GM12878 (cell line): ENCODE results near the gene MYMX. TPM values are rescaled to one million over a fixed set of nuclear protein-coding genes. Genes with fewer than 3 reads are reported as not detected.

Source experiments
- BHLHE40 ChIP-seq, 2 experiments: fragments of 450-650 bp in 1 of 2; IDR thresholded peaks; 2 replicates each; pipeline ENCODE4 v1.6.1; 2011 to 2017; ENCODE audit warnings: low read depth in 2 of 2, borderline replicate concordance in 1 of 2, improper control_type of control experiment in 1 of 2, low read length in 1 of 2, mild to moderate bottlenecking in 1 of 2
- EP300 ChIP-seq, 2 experiments: fragments of 150-350 bp in 1 of 2; IDR thresholded peaks; 2 replicates each; pipeline ENCODE4 v1.6.1; 2011 to 2012; ENCODE audit warnings: low read depth in 2 of 2, low read length in 2 of 2, borderline replicate concordance in 1 of 2, improper control_type of control experiment in 1 of 2, inconsistent platforms in 1 of 2; ENCODE audit not compliant: control insufficient read depth in 1 of 2
- MAX ChIP-seq: IDR thresholded peaks from 2 replicates; pipeline ENCODE4 v1.6.1; 2012; ENCODE audit warnings: low read depth, low read length, improper control_type of control experiment
- MYC ChIP-seq: IDR thresholded peaks from 2 replicates; pipeline ENCODE4 v1.6.1; 2011; ENCODE audit warnings: mild to moderate bottlenecking, low read length, moderate library complexity, inconsistent platforms; ENCODE audit not compliant: insufficient read depth, insufficient replicate concordance, insufficient read length, severe bottlenecking
- SIN3A ChIP-seq: IDR thresholded peaks from 2 replicates; pipeline ENCODE4 v1.6.1; 2012; ENCODE audit warnings: low read depth, low read length, improper control_type of control experiment
- SRF ChIP-seq, 2 experiments: IDR thresholded peaks; 2 replicates each; pipeline ENCODE4 v1.6.1; 2011; ENCODE audit warnings: low read depth in 2 of 2, low read length in 2 of 2, mild to moderate bottlenecking in 1 of 2, moderate library complexity in 1 of 2
- USF1 ChIP-seq: IDR thresholded peaks from 2 replicates; pipeline ENCODE4 v1.6.1; 2011; ENCODE audit warnings: borderline replicate concordance, low read depth, mild to moderate bottlenecking, moderate library complexity, mixed read lengths, low read length; ENCODE audit not compliant: insufficient read depth; ENCODE audit errors: extremely low read length
- ZBTB40 ChIP-seq: fragments of 450-650 bp; IDR thresholded peaks from 2 replicates; pipeline ENCODE4 v1.6.1; 2016; ENCODE audit warnings: mild to moderate bottlenecking, moderate library complexity, borderline replicate concordance
- polyA plus RNA-seq, 11 experiments: library from polyadenylated mRNA; depleted of rRNA in 4 of 11; unstranded in 6 of 11; stranded (reverse) in 5 of 11; fragments of >200 nt; fragmentation: Nextera tagmentation in 4 of 11; fragmentation: Illumina TruSeq in 1 of 11; extraction: Ambion mirVana in 4 of 11; extraction: Trizol in 1 of 11; gene quantifications; 1 replicate in 1 of 11; 2 replicates in 10 of 11; pipeline versions ENCODE4 v1.2.1 to v1.2.3, GENCODE V29; 2011 to 2016; ENCODE audit warnings: inconsistent platforms in 2 of 11, missing spikeins in 2 of 11, low read depth in 1 of 11
- total RNA-seq, 4 experiments: library from RNA; depleted of rRNA in 3 of 4; stranded (reverse); fragments of >200 nt in 3 of 4; fragmentation: Illumina TruSeq in 1 of 4; extraction: Trizol in 1 of 4; gene quantifications; 2 replicates each; pipeline versions ENCODE4 v1.2.1 to v1.2.3, GENCODE V29; 2013 to 2021

MYMX gene
- total and polyA plus RNA-seq, 10 of the 15 experiments (the other 5 are each of a cell fraction or from before 2014, with no cell fraction given): not detected

GRCh38 chr6:44247338-44248302, 30.9 kb downstream of the MYMX start (continued):
- TF ChIP-seq ZBTB40 (0 out of 2 replicates have a peak, but pooled peaks have one; percentile 34), SIN3A (peak; percentile 97), MYC (peak; percentile 95), MAX (peak; percentile 98), EP300 (IDR thresholded peaks at IDR 0.05; ENCODE audit: borderline replicate concordance in 1 of 2, control insufficient read depth in 1 of 2, low read depth in 2 of 2, low read length in 2 of 2) (peak in 1 of 2 experiments; percentile 71; a peak in 1 of 4 replicates), SRF (IDR thresholded peaks at IDR 0.05; ENCODE audit: low read depth in 2 of 2, low read length in 2 of 2) (peak; percentile 73 to 78), USF1 (peak; percentile 45), BHLHE40 (IDR thresholded peaks at IDR 0.05; ENCODE audit: borderline replicate concordance in 1 of 2, low read depth in 2 of 2, low read length in 1 of 2) (peak; percentile 35 to 78; a peak in 3 of 4 replicates)
